Neural progenitor cell (in vitro differentiated cells): ENCODE measurements around the gene ISM1. TPM values are rescaled to one million over a fixed set of nuclear protein-coding genes. Genes with fewer than 3 reads are reported as not detected.

ENCODE experiments used
- DNase-seq: peaks from one replicate; pipeline ENCODE4 v3.0.0-alpha.2; 2016; ENCODE audit warnings: low spot score
- H2AFZ ChIP-seq: fragments of 200-600 bp; sonication (generic); replicated peaks from 2 replicates; pipeline ENCODE4 v1.6.1; 2016; ENCODE audit warnings: antibody characterized with exemption
- H3F3A ChIP-seq: fragments of 200-600 bp; sonication (generic); 2 replicates; pipeline ENCODE4 v1.6.1; 2016; ENCODE audit warnings: antibody characterized with exemption, low read depth
- H3K27ac ChIP-seq: fragments of 200-600 bp; sonication (generic); 2 replicates; pipeline ENCODE4 v1.5.1; 2016; ENCODE audit warnings: mild to moderate bottlenecking
- H3K27me3 ChIP-seq: fragments of 200-600 bp; sonication (generic); 2 replicates; pipeline ENCODE4 v1.6.1; 2016; ENCODE audit warnings: mild to moderate bottlenecking, moderate library complexity
- H3K36me3 ChIP-seq: fragments of 200-600 bp; sonication (generic); 2 replicates; pipeline ENCODE4 v1.5.1; 2016
- H3K4me1 ChIP-seq: fragments of 200-600 bp; sonication (generic); 2 replicates; pipeline ENCODE4 v1.6.1; 2016; ENCODE audit warnings: mixed run types
- H3K4me2 ChIP-seq: fragments of 200-600 bp; sonication (generic); 2 replicates; pipeline ENCODE4 v1.6.1; 2016
- H3K4me3 ChIP-seq: fragments of 200-600 bp; sonication (generic); 2 replicates; pipeline ENCODE4 v1.5.1; 2016
- H3K79me2 ChIP-seq: fragments of 200-600 bp; sonication (generic); 2 replicates; pipeline ENCODE4 v1.6.1; 2016; ENCODE audit warnings: low read depth
- H3K9ac ChIP-seq: fragments of 200-600 bp; sonication (generic); 2 replicates; pipeline ENCODE4 v1.6.1; 2016
- H3K9me3 ChIP-seq: fragments of 200-600 bp; sonication (generic); 2 replicates; pipeline ENCODE4 v1.5.1; 2016; ENCODE audit warnings: low read depth
- H4K20me1 ChIP-seq: fragments of 200-600 bp; sonication (generic); 2 replicates; pipeline ENCODE4 v1.6.1; 2016; ENCODE audit warnings: low read depth
- H3K27ac Mint-ChIP-seq: 3 replicates; pipeline ENCODE4 v1.8.0; 2021; ENCODE audit warnings: mixed read lengths
- H3K27me3 Mint-ChIP-seq: 2 replicates; pipeline ENCODE4 v1.8.0; 2022; ENCODE audit warnings: low read depth, mild to moderate bottlenecking, inconsistent platforms, moderate library complexity, mixed read lengths; ENCODE audit not compliant: insufficient read depth
- H3K36me3 Mint-ChIP-seq: 3 replicates; pipeline ENCODE4 v1.8.0; 2021; ENCODE audit warnings: mixed read lengths
- H3K4me1 Mint-ChIP-seq: 3 replicates; pipeline ENCODE4 v1.8.0; 2021; ENCODE audit warnings: mixed read lengths
- H3K4me3 Mint-ChIP-seq: 3 replicates; pipeline ENCODE4 v1.8.0; 2021; ENCODE audit warnings: mild to moderate bottlenecking, moderate library complexity, mixed read lengths
- H3K9me3 Mint-ChIP-seq: 3 replicates; pipeline ENCODE4 v1.8.0; 2020; ENCODE audit warnings: mixed read lengths
- EZH2 ChIP-seq: fragments of 200-600 bp; sonication (generic); IDR thresholded peaks from 2 replicates; pipeline ENCODE4 v1.6.1; 2017; ENCODE audit warnings: antibody characterized with exemption, mild to moderate bottlenecking, moderate library complexity
- EZH2phosphoT487 ChIP-seq: fragments of 200-600 bp; sonication (generic); IDR thresholded peaks from 2 replicates; pipeline ENCODE4 v1.6.1; 2017; ENCODE audit warnings: antibody characterized with exemption
- total RNA-seq: library from RNA; depleted of rRNA; stranded (reverse); fragments of >200 nt; gene quantifications from 2 replicates; pipeline ENCODE4 v1.2.3, GENCODE V29; 2015; ENCODE audit warnings: low replicate concordance
- TF ChIP-seq, protein P1 (sequence below): fragments of 200-600 bp; sonication (generic); IDR thresholded peaks from 2 replicates; pipeline ENCODE4 v1.5.1; 2017; ENCODE audit warnings: antibody characterized with exemption, mild to moderate bottlenecking

Gene ISM1
- total RNA-seq, 1 donor from 2014 or later, result not detected

DNA sequence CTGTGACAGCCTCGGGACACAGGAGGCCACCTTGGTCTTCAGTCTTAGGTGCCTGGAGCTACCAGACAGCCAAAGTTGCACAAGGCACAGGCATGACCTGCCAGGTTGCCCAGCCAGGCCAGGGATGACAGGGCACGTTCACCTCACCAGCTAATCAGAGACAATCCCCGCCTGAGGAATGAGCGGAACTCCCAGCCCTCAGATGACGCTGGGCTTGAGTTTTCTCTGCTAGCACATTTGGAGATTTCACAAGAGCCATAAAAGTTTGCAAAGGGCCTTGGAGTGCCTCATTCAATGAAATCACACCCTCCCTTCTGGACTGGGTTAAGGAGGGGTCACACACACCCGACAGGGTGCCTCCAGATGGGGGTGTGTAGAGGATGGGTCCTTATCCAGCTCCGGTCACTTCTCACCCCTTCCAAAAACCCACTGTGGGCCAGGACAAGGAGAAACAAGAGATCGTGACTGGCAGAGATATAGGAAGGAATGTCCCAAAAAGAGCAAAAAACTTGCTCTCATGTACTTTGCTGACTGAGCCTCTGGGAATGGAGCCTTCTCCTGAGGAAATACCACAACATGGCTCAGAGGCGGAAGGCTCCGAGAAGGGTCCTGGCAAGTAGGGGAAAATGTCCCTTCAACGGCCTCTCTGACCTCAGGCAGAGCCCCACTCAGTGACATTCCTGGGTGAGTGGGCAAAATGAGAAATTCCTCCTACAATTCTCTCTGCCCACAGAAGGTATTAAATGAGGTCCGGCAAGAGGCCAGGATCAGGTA, 121.6 kb downstream of the ISM1 start:
- H3K36me3 Mint-ChIP-seq, result no peaks in the 10 kb centered on the region
- Histone ChIP-seq H3K9ac (no peak overlapping the region), H3K4me3 (no peak overlapping the region), H3K36me3 (no peaks in the 10 kb centered on the region), H3K9me3 (no peaks in the 10 kb centered on the region), H3K27me3 (no peaks in the 10 kb centered on the region), H3K4me2 (no peak overlapping the region), H4K20me1 (no peaks in the 10 kb centered on the region), H3F3A (no peaks in the 10 kb centered on the region), H3K4me1 (no peaks in the 10 kb centered on the region), H3K27ac (no peak overlapping the region), H2AFZ (no peak overlapping the region), H3K79me2 (no peaks in the 10 kb centered on the region)
- DNase-seq, result no peak
- H3K4me1 Mint-ChIP-seq, result no peaks in the 10 kb centered on the region
- TF ChIP-seq, protein P1, sequence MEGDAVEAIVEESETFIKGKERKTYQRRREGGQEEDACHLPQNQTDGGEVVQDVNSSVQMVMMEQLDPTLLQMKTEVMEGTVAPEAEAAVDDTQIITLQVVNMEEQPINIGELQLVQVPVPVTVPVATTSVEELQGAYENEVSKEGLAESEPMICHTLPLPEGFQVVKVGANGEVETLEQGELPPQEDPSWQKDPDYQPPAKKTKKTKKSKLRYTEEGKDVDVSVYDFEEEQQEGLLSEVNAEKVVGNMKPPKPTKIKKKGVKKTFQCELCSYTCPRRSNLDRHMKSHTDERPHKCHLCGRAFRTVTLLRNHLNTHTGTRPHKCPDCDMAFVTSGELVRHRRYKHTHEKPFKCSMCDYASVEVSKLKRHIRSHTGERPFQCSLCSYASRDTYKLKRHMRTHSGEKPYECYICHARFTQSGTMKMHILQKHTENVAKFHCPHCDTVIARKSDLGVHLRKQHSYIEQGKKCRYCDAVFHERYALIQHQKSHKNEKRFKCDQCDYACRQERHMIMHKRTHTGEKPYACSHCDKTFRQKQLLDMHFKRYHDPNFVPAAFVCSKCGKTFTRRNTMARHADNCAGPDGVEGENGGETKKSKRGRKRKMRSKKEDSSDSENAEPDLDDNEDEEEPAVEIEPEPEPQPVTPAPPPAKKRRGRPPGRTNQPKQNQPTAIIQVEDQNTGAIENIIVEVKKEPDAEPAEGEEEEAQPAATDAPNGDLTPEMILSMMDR, result no peak
- TF ChIP-seq EZH2 (no peak), EZH2phosphoT487 (no peak)
- no peaks in the 10 kb centered on the region for H3K9me3 Mint-ChIP-seq
- no peak overlapping the region for H3K27ac Mint-ChIP-seq
- no peak overlapping the region for H3K4me3 Mint-ChIP-seq
- peaks cover 2% of the 10 kb centered on the region for H3K27me3 Mint-ChIP-seq

DNA sequence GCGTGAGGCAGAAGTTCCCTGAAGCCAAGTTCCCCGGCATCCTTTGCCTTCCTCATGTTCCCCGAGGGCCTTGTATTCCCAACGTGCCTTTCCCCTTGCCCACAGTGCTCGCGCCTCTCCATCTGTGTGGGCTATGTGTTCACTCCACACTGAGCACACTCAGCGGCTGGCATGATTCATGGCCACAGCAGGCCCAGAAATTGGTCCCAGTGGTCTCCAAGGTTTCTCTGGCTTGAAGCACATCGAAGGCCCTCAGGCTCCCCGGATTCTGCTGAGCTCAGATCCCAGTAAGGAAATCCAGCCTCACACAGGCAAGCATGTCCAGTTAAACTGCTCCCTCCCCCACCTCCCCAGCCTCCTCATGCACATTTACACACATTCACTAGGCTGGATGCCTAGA, 123.6 kb downstream of the ISM1 start:
- H3F3A ChIP-seq, result no peaks in the 10 kb centered on the region
- H3K27ac ChIP-seq, result no peak overlapping the region
- Mint-ChIP-seq H3K36me3 (no peaks in the 10 kb centered on the region), H3K27me3 (peaks cover 2% of the 10 kb centered on the region), H3K4me1 (no peaks in the 10 kb centered on the region), H3K9me3 (no peaks in the 10 kb centered on the region), H3K27ac (no peak overlapping the region), H3K4me3 (no peak overlapping the region)
- H3K9me3 ChIP-seq, result no peaks in the 10 kb centered on the region
- H4K20me1 ChIP-seq, result no peaks in the 10 kb centered on the region
- no peaks in the 10 kb centered on the region for H3K79me2 ChIP-seq
- no peak overlapping the region for H3K9ac ChIP-seq
- no peak for DNase-seq
- no peak overlapping the region for H3K4me3 ChIP-seq
- H3K4me2 ChIP-seq, result no peak overlapping the region
- no peak for TF ChIP-seq EZH2
- TF ChIP-seq EZH2phosphoT487, result no peak
- TF ChIP-seq, protein P1, result no peak
- no peaks in the 10 kb centered on the region for H3K27me3 ChIP-seq
- H2AFZ ChIP-seq, result no peak overlapping the region
- H3K4me1 ChIP-seq, result no peaks in the 10 kb centered on the region
- H3K36me3 ChIP-seq, result no peaks in the 10 kb centered on the region

DNA sequence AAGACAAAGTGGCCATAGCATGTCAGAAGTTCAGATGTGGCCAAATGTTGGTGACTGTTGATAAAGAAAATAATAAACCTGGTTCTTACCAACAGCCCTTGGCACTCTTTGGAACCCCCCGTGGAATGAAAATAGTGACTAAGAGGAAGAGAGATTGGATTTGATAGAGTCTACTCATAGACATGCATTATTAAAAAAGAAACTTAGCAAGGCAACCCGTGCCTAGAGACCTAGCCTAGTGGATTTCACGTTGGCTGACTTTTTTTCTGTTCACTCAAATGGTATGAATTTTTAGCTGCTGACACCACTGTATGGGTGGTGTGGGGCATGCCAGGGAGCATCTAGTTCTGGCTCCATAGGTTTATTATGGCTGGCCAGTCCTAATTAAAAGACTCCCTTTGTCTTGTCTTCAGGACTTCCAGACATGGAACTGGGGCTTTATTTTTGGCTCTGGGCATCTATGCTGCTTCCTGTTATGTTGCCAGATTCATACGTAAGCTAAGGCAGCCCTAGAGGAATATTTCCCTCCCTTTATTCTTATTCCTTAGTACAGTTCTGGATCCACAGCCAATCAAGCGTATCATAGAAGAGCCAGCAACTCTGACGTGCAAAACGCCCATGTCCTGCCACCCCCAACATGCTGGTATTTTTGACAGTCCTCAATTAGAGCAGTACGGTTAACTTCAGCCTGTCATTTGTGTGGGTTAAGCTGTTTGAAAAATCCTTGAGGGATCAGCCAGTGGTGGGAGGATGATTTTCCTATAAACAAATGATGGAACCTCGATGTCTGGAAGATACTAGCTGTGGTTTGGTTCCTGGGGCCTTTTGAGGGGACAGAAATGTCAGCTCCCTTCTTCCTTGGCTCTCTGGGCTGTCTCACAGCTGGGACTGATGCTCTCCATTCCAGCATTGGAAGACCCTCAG, 127.5 kb downstream of the ISM1 start:
- Mint-ChIP-seq H3K4me3 (no peak overlapping the region), H3K27ac (no peak overlapping the region), H3K4me1 (no peaks in the 10 kb centered on the region), H3K9me3 (no peaks in the 10 kb centered on the region), H3K36me3 (no peaks in the 10 kb centered on the region), H3K27me3 (peaks cover 2% of the 10 kb centered on the region)
- H3K36me3 ChIP-seq, result no peaks in the 10 kb centered on the region
- H3K4me2 ChIP-seq, result no peak overlapping the region
- no peaks in the 10 kb centered on the region for H3K9me3 ChIP-seq
- no peak overlapping the region for H3K4me3 ChIP-seq
- no peaks in the 10 kb centered on the region for H3K27me3 ChIP-seq
- H2AFZ ChIP-seq, result no peak overlapping the region
- H4K20me1 ChIP-seq, result no peaks in the 10 kb centered on the region
- H3K9ac ChIP-seq, result no peak overlapping the region
- no peak for DNase-seq
- TF ChIP-seq EZH2phosphoT487 (no peak), EZH2 (no peak)
- TF ChIP-seq, protein P1, result no peak
- H3F3A ChIP-seq, result no peaks in the 10 kb centered on the region
- no peaks in the 10 kb centered on the region for H3K4me1 ChIP-seq
- H3K79me2 ChIP-seq, result no peaks in the 10 kb centered on the region
- H3K27ac ChIP-seq, result no peak overlapping the region
